Glomerular visceral epithelial cell (primary cell): ENCODE results near the gene ENDOU.
A peak's percentile ranks its signal among the peaks of the same experiment; 100 is the strongest.

Experiments used
- DNase-seq: peaks from one replicate; pipeline ENCODE4 v3.0.0-alpha.2; 2016; ENCODE audit errors: extremely low spot score

Gene ENDOU

GRCh38 chr12:47757840-47758583, 32.7 kb upstream of the ENDOU start:
- DNase-seq, result no peak

GRCh38 chr12:47757364-47757839, 32.1 kb upstream of the ENDOU start:
- no peak for DNase-seq

GRCh38 chr12:47755655-47756562, 30.6 kb upstream of the ENDOU start:
- DNase-seq, result peak; percentile 42

- no peak for DNase-seq
These were observed 29.6 kb upstream of the ENDOU start for GRCh38 chr12:47754881-47755280.

- no peak for DNase-seq
These were observed 28.8 kb upstream of the ENDOU start for GRCh38 chr12:47754126-47754525.

- DNase-seq, result no peak
These were observed 28.0 kb upstream of the ENDOU start for GRCh38 chr12:47753021-47754001.

GRCh38 chr12:47752552-47752951, 27.3 kb upstream of the ENDOU start:
- DNase-seq, result no peak

- DNase-seq, result no peak
These were observed 26.8 kb upstream of the ENDOU start for GRCh38 chr12:47752121-47752520.

GRCh38 chr12:47751561-47751960, 26.3 kb upstream of the ENDOU start:
- DNase-seq, result no peak

GRCh38 chr12:47750916-47751470, 25.7 kb upstream of the ENDOU start:
- no peak for DNase-seq

- DNase-seq, result no peak
These were observed 25.0 kb upstream of the ENDOU start for GRCh38 chr12:47750229-47750798.

- DNase-seq, result no peak
These were observed 23.6 kb upstream of the ENDOU start for GRCh38 chr12:47748899-47749298.

- no peak for DNase-seq
These were observed 23.2 kb upstream of the ENDOU start for GRCh38 chr12:47748507-47748828.

GRCh38 chr12:47747596-47748506, 22.6 kb upstream of the ENDOU start:
- no peak for DNase-seq

GRCh38 chr12:47747126-47747525, 21.8 kb upstream of the ENDOU start:
- DNase-seq, result no peak

GRCh38 chr12:47746523-47746922, 21.2 kb upstream of the ENDOU start:
- no peak for DNase-seq

GRCh38 chr12:47746073-47746472, 20.8 kb upstream of the ENDOU start:
- no peak for DNase-seq

- no peak for DNase-seq
These were observed 20.3 kb upstream of the ENDOU start for GRCh38 chr12:47745485-47746041.

GRCh38 chr12:47744778-47745436, 19.6 kb upstream of the ENDOU start:
- DNase-seq, result no peak
